HEK293 (cell line): ENCODE results near the gene CDKAL1.

Source experiments
- CTCF ChIP-seq: fragments of 450-650 bp; formaldehyde crosslinking; IDR thresholded peaks from 2 replicates; pipeline ENCODE4 v1.5.1; 2016; ENCODE audit warnings: missing biosample characterization, missing genetic modification characterization
- KLF16 ChIP-seq: fragments of 450-650 bp; formaldehyde crosslinking; IDR thresholded peaks from 2 replicates; pipeline ENCODE4 v1.5.1; 2017; ENCODE audit warnings: missing biosample characterization, missing genetic modification characterization
- PRDM2 ChIP-seq: fragments of 450-650 bp; formaldehyde crosslinking; IDR thresholded peaks from 2 replicates; pipeline ENCODE4 v1.5.1; 2016; ENCODE audit warnings: missing biosample characterization, missing genetic modification characterization, borderline replicate concordance
- RBAK ChIP-seq: fragments of 450-650 bp; formaldehyde crosslinking; IDR thresholded peaks from 2 replicates; pipeline ENCODE4 v1.5.1; 2016; ENCODE audit warnings: missing biosample characterization, missing genetic modification characterization
- REST ChIP-seq: fragments of 450-650 bp; formaldehyde crosslinking; IDR thresholded peaks from 2 replicates; pipeline ENCODE4 v1.5.1; 2016; ENCODE audit warnings: missing biosample characterization, missing genetic modification characterization
- TSHZ1 ChIP-seq: fragments of 450-650 bp; formaldehyde crosslinking; IDR thresholded peaks from 2 replicates; pipeline ENCODE4 v1.5.1; 2016; ENCODE audit warnings: missing biosample characterization, missing genetic modification characterization, borderline replicate concordance
- ZBTB17 ChIP-seq: fragments of 450-650 bp; formaldehyde crosslinking; IDR thresholded peaks from 2 replicates; pipeline ENCODE4 v1.5.1; 2016; ENCODE audit warnings: missing biosample characterization, missing genetic modification characterization
- ZNF138 ChIP-seq: fragments of 450-650 bp; formaldehyde crosslinking; IDR thresholded peaks from 2 replicates; pipeline ENCODE4 v1.5.1; 2016; ENCODE audit warnings: missing biosample characterization, missing genetic modification characterization, borderline replicate concordance
- ZNF292 ChIP-seq: fragments of 450-650 bp; formaldehyde crosslinking; IDR thresholded peaks from 2 replicates; pipeline ENCODE4 v1.5.1; 2016; ENCODE audit warnings: low read depth, missing biosample characterization, missing genetic modification characterization, borderline replicate concordance
- ZNF510 ChIP-seq: fragments of 450-650 bp; formaldehyde crosslinking; IDR thresholded peaks from 2 replicates; pipeline ENCODE4 v1.5.1; 2018; ENCODE audit warnings: mild to moderate bottlenecking, missing genetic modification characterization, missing biosample characterization; ENCODE audit not compliant: insufficient replicate concordance
- ZNF624 ChIP-seq: fragments of 450-650 bp; formaldehyde crosslinking; IDR thresholded peaks from 2 replicates; pipeline ENCODE4 v1.5.1; 2017; ENCODE audit warnings: missing biosample characterization, missing genetic modification characterization
- ZNF658 ChIP-seq: fragments of 450-650 bp; formaldehyde crosslinking; IDR thresholded peaks from 2 replicates; pipeline ENCODE4; 2016; ENCODE audit warnings: missing biosample characterization, missing genetic modification characterization
- ZXDB ChIP-seq: fragments of 450-650 bp; formaldehyde crosslinking; IDR thresholded peaks from 2 replicates; pipeline ENCODE4 v1.5.1; 2016; ENCODE audit warnings: missing biosample characterization, missing genetic modification characterization

GRCh38 chr6:20819774-20820400 lies 285.6 kb downstream of the CDKAL1 start:
- TF ChIP-seq CTCF (tag by site-specific recombination) (no peak), ZNF624 (no peak), KLF16 (no peak), ZNF292 (tag by site-specific recombination) (no peak), ZNF138 (no peak), PRDM2 (tag by site-specific recombination) (no peak), TSHZ1 (tag by site-specific recombination) (no peak), ZNF510 (tag by site-specific recombination) (no peak), ZXDB (tag by site-specific recombination) (no peak), ZBTB17 (tag by site-specific recombination) (no peak), REST (no peak), RBAK (tag by site-specific recombination) (no peak), ZNF658 (tag by site-specific recombination) (no peak)
